H1 (cell line): Measurements from ENCODE around the gene CTIF. TPM values are rescaled to one million over a fixed set of nuclear protein-coding genes. Genes with fewer than 3 reads are reported as not detected.
A peak's percentile ranks its signal among the peaks of the same experiment; 100 is the strongest.

Experiments used
- ASH2L ChIP-seq: fragments of 200-600, 300-600 bp; sonication (generic); IDR thresholded peaks from one replicate; pipeline ENCODE4 v1.7.1; 2017; ENCODE audit warnings: low read length
- BCL11A ChIP-seq, 2 experiments: IDR thresholded peaks; one replicate each; pipeline ENCODE4 v1.6.1; 2011; ENCODE audit warnings: low read depth in 2 of 2, low read length in 2 of 2, mild to moderate bottlenecking in 2 of 2
- FOSL1 ChIP-seq: IDR thresholded peaks from 2 replicates; pipeline ENCODE4 v1.6.1; 2011; ENCODE audit warnings: mild to moderate bottlenecking, low read depth, low read length, moderate library complexity; ENCODE audit not compliant: insufficient read depth
- KDM4A ChIP-seq: IDR thresholded peaks from one replicate; pipeline ENCODE4 v1.7.1; 2012; ENCODE audit warnings: low read depth, mild to moderate bottlenecking, moderate library complexity, low read length, inconsistent platforms; ENCODE audit not compliant: severe bottlenecking
- KDM5A ChIP-seq: fragments of 200-600 bp; IDR thresholded peaks from 2 replicates; pipeline ENCODE4 v1.7.1; 2012; ENCODE audit warnings: mild to moderate bottlenecking, low read length, inconsistent platforms, mixed read lengths
- SIN3A ChIP-seq, 2 experiments: IDR thresholded peaks in 1 of 2; conservative IDR thresholded peaks in 1 of 2; 2 replicates each; pipeline ENCODE4 v1.6.1; 2011 to 2012; ENCODE audit warnings: low read length in 2 of 2, improper control_type of control experiment in 1 of 2, low read depth in 1 of 2, mild to moderate bottlenecking in 1 of 2
- SIRT6 ChIP-seq: IDR thresholded peaks from one replicate; pipeline ENCODE4 v1.7.1; 2012; ENCODE audit warnings: low read length, inconsistent platforms
- TAF1 ChIP-seq: IDR thresholded peaks from 2 replicates; pipeline ENCODE4 v1.6.1; 2011; ENCODE audit warnings: mild to moderate bottlenecking, low read depth, low read length
- polyA plus RNA-seq, 7 experiments: library from polyadenylated mRNA; depleted of rRNA in 3 of 7; stranded (reverse) in 5 of 7; unstranded in 2 of 7; fragments of >200 nt in 5 of 7; fragments of 200-250 nt in 2 of 7; gene quantifications; 1 replicate in 5 of 7; 2 replicates in 1 of 7; 4 replicates in 1 of 7; pipeline versions ENCODE4 v1.2.1 to v1.2.3, GENCODE V29; 2011 to 2013; ENCODE audit warnings: missing spikeins in 2 of 7, mixed read lengths in 2 of 7
- total RNA-seq: library from RNA; stranded (reverse); fragmentation: NEBNext Ultra II Directional; extraction: Animal tissue kit (Norgen Biotek cat#: 25700); gene quantifications from 2 replicates; pipeline ENCODE4 v1.2.1, GENCODE V29; 2021
- TF ChIP-seq, protein P1 (sequence below): IDR thresholded peaks from 2 replicates; pipeline ENCODE4 v1.6.1; 2011; ENCODE audit warnings: low read length, improper control_type of control experiment

The CTIF gene
- total and polyA plus RNA-seq, 2 of the 8 experiments (the other 6 are each of a cell fraction or from before 2014, with no cell fraction given) = 9.0 to 17.8 TPM

DNA sequence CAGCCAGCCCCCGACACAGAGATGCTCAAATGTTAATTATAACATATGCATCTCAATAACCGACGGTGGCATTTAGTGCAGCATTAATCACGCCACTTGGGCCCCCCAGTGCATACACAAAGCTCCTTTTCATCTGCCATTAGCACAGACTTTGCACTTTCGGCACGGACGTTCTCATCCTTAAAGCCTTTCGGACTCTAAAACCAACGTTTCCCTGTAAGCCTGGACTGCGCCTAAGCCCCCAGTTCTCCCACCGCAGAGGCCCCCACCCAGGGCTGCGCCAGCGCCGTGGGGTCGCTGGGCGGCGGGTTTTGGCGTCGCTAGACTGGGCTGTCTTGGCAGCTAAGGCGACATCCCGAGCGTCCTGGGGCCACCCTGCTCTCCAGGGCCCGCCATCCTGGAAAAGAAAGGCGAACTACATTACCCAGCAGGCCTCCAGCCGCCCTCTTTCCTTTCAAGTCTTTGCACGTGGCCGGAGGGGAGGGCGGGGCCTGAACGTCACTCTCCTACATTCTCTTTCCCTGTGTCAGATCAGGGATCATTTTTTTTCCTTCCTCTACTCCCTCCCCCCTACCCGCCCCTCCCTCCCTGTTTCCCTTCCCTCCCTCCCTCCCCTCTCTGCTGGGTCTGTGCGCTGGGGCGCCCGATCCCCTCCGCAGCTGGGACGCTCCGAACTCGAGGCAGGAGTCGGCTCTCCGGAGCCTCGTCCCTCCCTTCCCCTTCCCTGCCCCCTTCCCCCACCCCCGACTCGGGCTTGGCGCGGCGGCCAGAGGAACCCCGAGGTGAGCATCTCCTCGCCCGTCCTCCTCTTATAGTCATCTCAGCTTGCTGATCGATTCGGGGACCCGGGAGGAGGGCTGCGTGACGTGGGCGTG, at the start of gene CTIF (continued):
- peak; percentile 84 for TF ChIP-seq TAF1
- peak; percentile 54 for TF ChIP-seq ASH2L
- no peak for TF ChIP-seq BCL11A (IDR thresholded peaks at IDR 0.05; ENCODE audit: low read depth in 2 of 2, low read length in 2 of 2)
- TF ChIP-seq SIN3A (conservative IDR thresholded peaks at IDR 0.05 in 1 of 2, IDR thresholded peaks at IDR 0.05 in 1 of 2; ENCODE audit: low read depth in 1 of 2, low read length in 2 of 2) = peak in 1 of 2 experiments; percentile 88; a peak in 2 of 4 replicates
- no peak for TF ChIP-seq KDM5A
- TF ChIP-seq SIRT6 = no peak
- TF ChIP-seq FOSL1 = no peak
- TF ChIP-seq, protein P1, sequence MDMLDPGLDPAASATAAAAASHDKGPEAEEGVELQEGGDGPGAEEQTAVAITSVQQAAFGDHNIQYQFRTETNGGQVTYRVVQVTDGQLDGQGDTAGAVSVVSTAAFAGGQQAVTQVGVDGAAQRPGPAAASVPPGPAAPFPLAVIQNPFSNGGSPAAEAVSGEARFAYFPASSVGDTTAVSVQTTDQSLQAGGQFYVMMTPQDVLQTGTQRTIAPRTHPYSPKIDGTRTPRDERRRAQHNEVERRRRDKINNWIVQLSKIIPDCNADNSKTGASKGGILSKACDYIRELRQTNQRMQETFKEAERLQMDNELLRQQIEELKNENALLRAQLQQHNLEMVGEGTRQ = peak; percentile 84
- TF ChIP-seq KDM4A = peak; percentile 51
